Gastrocnemius medialis (tissue), 4 donors: ENCODE data around the gene FASTKD2.

ENCODE experiments used
- CTCF ChIP-seq, 5 experiments: fragments of 450-650 bp in 3 of 5; fragments of 200-600 bp in 2 of 5; sonication (generic) in 2 of 5; IDR thresholded peaks in 4 of 5; conservative IDR thresholded peaks in 1 of 5; 1 replicate in 4 of 5; 2 replicates in 1 of 5; pipeline ENCODE4 v1.5.1; 2016 to 2019; ENCODE audit warnings: antibody characterized with exemption in 5 of 5, mild to moderate bottlenecking in 3 of 5, moderate library complexity in 3 of 5
- POLR2A ChIP-seq, 2 donors: fragments of 450-650 bp; IDR thresholded peaks; one replicate each; pipeline ENCODE4 v1.6.1; 2017; ENCODE audit warnings: antibody characterized with exemption in 2 of 2, mild to moderate bottlenecking in 2 of 2, moderate library complexity in 2 of 2

- TF ChIP-seq POLR2A (IDR thresholded peaks at IDR 0.05) (no peak), CTCF (IDR thresholded peaks at IDR 0.05 in 4 of 5, conservative IDR thresholded peaks at IDR 0.05 in 1 of 5) (no peak)
Measured at GRCh38 chr2:206721256-206721920, 44.0 kb upstream of the FASTKD2 start.
